Ascending aorta (tissue), 2 donors: ENCODE results near the gene PCCB. TPM values are rescaled to one million over a fixed set of nuclear protein-coding genes. Genes with fewer than 3 reads are reported as not detected.
"Not testable (repeated sequence)": the region's sequence is repeated elsewhere in the genome, so short reads cannot be mapped to it uniquely, and the experiment has no call there.

ENCODE experiments used
- DNase-seq, 2 donors: peaks; one replicate each; pipeline ENCODE4 v3.0.0-alpha.2; 2019; ENCODE audit warnings: low spot score in 2 of 2
- H3K27ac ChIP-seq, 2 donors: fragments of 200-600 bp; sonication (generic); one replicate each; pipeline ENCODE4 v1.5.1; 2016 to 2017; ENCODE audit warnings: mild to moderate bottlenecking in 1 of 2
- H3K27me3 ChIP-seq: fragments of 200-600 bp; sonication (generic); one replicate; pipeline ENCODE4 v1.5.1; 2017
- H3K36me3 ChIP-seq, 2 donors: fragments of 200-600 bp; sonication (generic); one replicate each; pipeline ENCODE4 v1.5.1; 2016
- H3K4me1 ChIP-seq, 2 donors: fragments of 200-600 bp; sonication (generic); one replicate each; pipeline ENCODE4 v1.5.1; 2016 to 2017; ENCODE audit warnings: mild to moderate bottlenecking in 1 of 2
- H3K4me3 ChIP-seq, 2 donors: fragments of 200-600 bp; sonication (generic); one replicate each; pipeline ENCODE4 v1.5.1; 2016 to 2017; ENCODE audit warnings: mild to moderate bottlenecking in 1 of 2
- H3K9me3 ChIP-seq, 2 donors: fragments of 200-600 bp; sonication (generic); one replicate each; pipeline ENCODE4 v1.5.1; 2016
- CTCF ChIP-seq, 3 experiments: fragments of 200-600 bp in 2 of 3; fragments of 450-650 bp in 1 of 3; sonication (generic) in 2 of 3; IDR thresholded peaks; one replicate each; pipeline ENCODE4 v1.5.1; 2016 to 2019; ENCODE audit warnings: antibody characterized with exemption in 3 of 3, mild to moderate bottlenecking in 1 of 3, moderate library complexity in 1 of 3
- intact Hi-C: fragments of 100-400 bp; cut with DNase I; formaldehyde crosslinking; loops from one replicate; pipeline ENCODE4 v1.15.1; 2023
- total RNA-seq: library from RNA; depleted of rRNA; stranded (reverse); fragments of >200 nt; gene quantifications from one replicate; pipeline ENCODE4 v1.1.0, GENCODE V29; 2016

PCCB gene
- total RNA-seq, 1 donor from 2014 or later, result 114 TPM

DNA sequence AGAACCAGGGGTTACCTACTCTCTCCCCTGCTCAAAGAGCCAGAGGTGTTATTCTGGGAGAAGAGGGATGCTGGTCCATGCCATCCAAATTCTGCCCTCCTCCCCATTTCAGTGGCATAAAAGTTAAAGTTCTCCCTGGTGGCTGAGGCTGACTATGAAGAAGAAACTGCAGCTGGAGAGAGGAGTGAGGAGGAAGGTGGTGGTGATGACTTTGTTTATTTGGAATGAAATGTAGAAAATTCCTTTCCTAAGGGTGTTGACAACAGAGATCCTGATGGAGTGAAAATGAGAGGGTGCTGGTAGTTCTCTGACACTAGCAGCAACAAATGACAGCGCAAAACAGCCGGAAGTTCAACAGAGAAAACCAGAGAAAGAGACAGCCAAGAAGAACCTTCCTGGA lies 100.4 kb downstream of the PCCB start:
- TF ChIP-seq CTCF (IDR thresholded peaks at IDR 0.05), result no peak
- peaks cover 0 to 16% of the 10 kb centered on the region in 2 donors for H3K36me3 ChIP-seq
- intact Hi-C loops, result no loop called here
- H3K4me3 ChIP-seq, result no peak overlapping the region
- no peaks in the 10 kb centered on the region for H3K27me3 ChIP-seq
- H3K4me1 ChIP-seq, result peaks cover 2 to 5% of the 10 kb centered on the region in 2 donors
- H3K27ac ChIP-seq, result peak overlapping the region in 1 of 2 donors; percentile 9
- H3K9me3 ChIP-seq, result no peaks in the 10 kb centered on the region
- no peak for DNase-seq

DNA sequence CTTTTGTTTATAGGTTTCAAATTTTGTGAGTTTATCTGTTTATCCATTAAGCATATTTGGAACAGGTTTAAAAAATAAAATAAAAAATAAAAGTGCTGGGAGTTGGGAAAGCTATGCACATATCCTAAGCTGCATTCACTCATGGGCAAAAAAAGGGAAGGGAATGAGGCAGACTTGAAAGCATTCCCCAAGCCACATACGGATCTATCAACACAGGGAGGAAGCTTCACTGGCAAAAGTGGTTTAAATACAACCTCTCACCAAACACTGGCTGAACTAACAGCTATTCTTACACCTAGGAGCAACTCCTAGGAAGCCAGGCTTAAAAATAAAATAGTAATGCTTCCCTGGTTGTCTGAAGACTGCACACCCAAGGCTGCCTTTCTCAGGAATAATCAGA lies 101.2 kb downstream of the PCCB start:
- H3K27ac ChIP-seq, result no peak overlapping the region
- H3K4me1 ChIP-seq, result peaks cover 2 to 5% of the 10 kb centered on the region in 2 donors
- H3K9me3 ChIP-seq, result no peaks in the 10 kb centered on the region
- H3K4me3 ChIP-seq, result no peak overlapping the region
- intact Hi-C loops, result no loop called here
- no peak for TF ChIP-seq CTCF (IDR thresholded peaks at IDR 0.05)
- DNase-seq, result no peak
- peaks cover 0 to 23% of the 10 kb centered on the region in 2 donors for H3K36me3 ChIP-seq
- H3K27me3 ChIP-seq, result no peaks in the 10 kb centered on the region

GRCh38 chr3:136351905-136352304 lies 101.8 kb downstream of the PCCB start:
- no peak for TF ChIP-seq CTCF (IDR thresholded peaks at IDR 0.05)
- intact Hi-C loops, result no loop called here
- Histone ChIP-seq H3K27me3 (no peaks in the 10 kb centered on the region), H3K27ac (no peak overlapping the region), H3K4me3 (no peak overlapping the region), H3K9me3 (no peaks in the 10 kb centered on the region), H3K4me1 (peaks cover 2 to 5% of the 10 kb centered on the region in 2 donors), H3K36me3 (peaks cover 0 to 24% of the 10 kb centered on the region in 2 donors)
- no peak for DNase-seq

- no peak for TF ChIP-seq CTCF (IDR thresholded peaks at IDR 0.05)
- Histone ChIP-seq H3K36me3 (peaks cover 0 to 30% of the 10 kb centered on the region in 2 donors), H3K27me3 (no peaks in the 10 kb centered on the region), H3K4me1 (peaks cover 2 to 5% of the 10 kb centered on the region in 2 donors), H3K4me3 (no peak overlapping the region), H3K27ac (no peak overlapping the region), H3K9me3 (no peaks in the 10 kb centered on the region)
- no peak for DNase-seq
- intact Hi-C loops, result no loop called here
These were observed 103.3 kb downstream of the PCCB start for GRCh38 chr3:136353461-136353860.

DNA sequence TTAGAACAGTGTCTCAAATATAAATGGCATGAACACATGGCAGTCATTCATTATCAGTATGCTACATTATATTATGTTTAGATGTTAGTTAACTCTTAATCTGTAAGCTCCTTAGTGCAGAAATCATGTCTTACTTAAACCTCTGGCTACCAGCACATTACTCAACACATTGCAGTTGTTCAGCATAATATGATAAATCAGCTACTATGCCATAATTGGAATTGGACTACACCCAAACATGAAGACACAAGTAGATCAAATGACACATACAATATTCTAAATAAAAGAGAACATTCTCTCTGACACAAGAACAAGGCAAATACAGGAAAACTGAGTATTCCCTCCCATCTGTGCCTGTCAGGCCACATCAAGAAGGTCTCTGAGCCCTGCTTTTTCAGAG lies 116.1 kb downstream of the PCCB start:
- Histone ChIP-seq H3K27ac (no peak overlapping the region), H3K4me1 (no peaks in the 10 kb centered on the region), H3K9me3 (no peaks in the 10 kb centered on the region), H3K36me3 (peaks cover 10 to 19% of the 10 kb centered on the region in 2 donors), H3K27me3 (no peaks in the 10 kb centered on the region), H3K4me3 (no peak overlapping the region)
- TF ChIP-seq CTCF (IDR thresholded peaks at IDR 0.05), result no peak
- intact Hi-C loops, result no loop called here
- no peak for DNase-seq

GRCh38 chr3:136375800-136376199 lies 125.7 kb downstream of the PCCB start:
- H3K9me3 ChIP-seq, intact Hi-C loops: not testable (repeated sequence)

More at GRCh38 chr3:136375800-136376199, 125.7 kb downstream of the PCCB start:
- H3K4me3 ChIP-seq, H3K36me3 ChIP-seq, DNase-seq, H3K27me3 ChIP-seq, H3K4me1 ChIP-seq, H3K27ac ChIP-seq: not testable (repeated sequence)
